ENCODE data around the gene RHOF.

DNA sequence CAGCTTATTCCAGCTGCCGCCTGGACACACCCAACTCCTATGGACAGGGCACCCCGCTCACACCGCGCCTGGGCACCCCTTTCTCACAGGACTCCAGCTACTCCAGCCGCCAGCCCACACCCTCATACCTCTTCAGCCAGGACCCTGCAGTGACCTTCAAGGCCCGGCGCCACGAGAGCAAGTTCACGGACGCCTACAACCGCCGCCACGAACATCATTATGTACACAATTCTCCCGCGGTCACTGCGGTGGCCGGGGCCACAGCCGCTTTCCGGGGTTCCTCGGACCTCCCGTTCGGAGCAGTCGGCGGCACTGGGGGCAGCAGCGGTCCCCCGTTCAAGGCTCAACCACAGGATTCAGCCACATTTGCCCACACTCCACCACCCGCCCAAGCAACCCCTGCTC lies 16.2 kb upstream of the RHOF start:
- TF ChIP-seq, protein P1, sequence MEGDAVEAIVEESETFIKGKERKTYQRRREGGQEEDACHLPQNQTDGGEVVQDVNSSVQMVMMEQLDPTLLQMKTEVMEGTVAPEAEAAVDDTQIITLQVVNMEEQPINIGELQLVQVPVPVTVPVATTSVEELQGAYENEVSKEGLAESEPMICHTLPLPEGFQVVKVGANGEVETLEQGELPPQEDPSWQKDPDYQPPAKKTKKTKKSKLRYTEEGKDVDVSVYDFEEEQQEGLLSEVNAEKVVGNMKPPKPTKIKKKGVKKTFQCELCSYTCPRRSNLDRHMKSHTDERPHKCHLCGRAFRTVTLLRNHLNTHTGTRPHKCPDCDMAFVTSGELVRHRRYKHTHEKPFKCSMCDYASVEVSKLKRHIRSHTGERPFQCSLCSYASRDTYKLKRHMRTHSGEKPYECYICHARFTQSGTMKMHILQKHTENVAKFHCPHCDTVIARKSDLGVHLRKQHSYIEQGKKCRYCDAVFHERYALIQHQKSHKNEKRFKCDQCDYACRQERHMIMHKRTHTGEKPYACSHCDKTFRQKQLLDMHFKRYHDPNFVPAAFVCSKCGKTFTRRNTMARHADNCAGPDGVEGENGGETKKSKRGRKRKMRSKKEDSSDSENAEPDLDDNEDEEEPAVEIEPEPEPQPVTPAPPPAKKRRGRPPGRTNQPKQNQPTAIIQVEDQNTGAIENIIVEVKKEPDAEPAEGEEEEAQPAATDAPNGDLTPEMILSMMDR (IDR thresholded peaks at IDR 0.05), result no peak
- TF ChIP-seq EZH2 (IDR thresholded peaks at IDR 0.05; ENCODE audit: borderline replicate concordance, insufficient read depth, low read depth, low read length, poor library complexity, severe bottlenecking), result no peak
